Measurements from ENCODE around the gene CCDC9B.

DNA sequence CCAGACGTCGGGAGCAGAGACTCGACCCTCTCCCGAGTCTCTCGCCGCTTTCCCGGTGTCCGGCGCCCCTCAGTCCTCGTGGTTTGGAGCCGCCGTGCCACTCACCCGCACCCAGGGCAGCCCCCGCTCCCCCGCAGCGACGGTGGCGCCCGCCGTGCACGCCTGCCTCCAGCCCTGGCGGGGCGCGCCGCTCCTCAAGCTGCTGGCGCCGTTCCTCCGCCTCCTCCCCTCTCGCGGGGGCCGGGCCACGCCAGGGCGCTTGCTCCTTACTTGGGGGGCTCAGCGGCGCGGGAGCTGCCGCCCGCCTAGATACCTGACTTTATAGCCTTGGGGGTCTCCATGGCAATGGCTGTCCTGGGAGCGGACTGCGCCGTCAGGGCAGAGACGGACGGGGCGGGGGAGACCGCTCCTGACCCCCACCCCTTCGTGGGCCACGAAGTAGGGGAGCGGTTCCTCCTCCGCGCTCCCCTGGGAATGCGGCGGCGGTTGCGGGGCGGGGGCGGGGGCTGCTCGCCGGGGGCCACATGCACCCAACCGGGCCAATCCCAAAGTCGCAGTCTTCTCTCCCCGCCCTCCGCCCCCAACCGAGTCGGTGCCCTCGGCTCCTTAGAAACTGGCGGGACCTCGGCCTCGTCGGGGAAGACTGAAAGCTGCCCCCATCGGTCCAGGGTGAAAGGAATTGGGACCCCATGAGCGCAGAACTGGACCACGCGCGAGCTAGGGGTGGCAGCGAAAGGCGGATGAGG lies 57.7 kb downstream of the CCDC9B start, which contains the start of gene ANKRD63:
- TF ChIP-seq EP300 (IDR thresholded peaks at IDR 0.05) (no peak), CTCF (IDR thresholded peaks at IDR 0.05) (no peak)
